ENCODE measurements around the gene IPO11. TPM values are rescaled to one million over a fixed set of nuclear protein-coding genes. Genes with fewer than 3 reads are reported as not detected.

Gene IPO11
- total RNA-seq, 1 experiment from 2014 or later: 66.5 TPM

DNA sequence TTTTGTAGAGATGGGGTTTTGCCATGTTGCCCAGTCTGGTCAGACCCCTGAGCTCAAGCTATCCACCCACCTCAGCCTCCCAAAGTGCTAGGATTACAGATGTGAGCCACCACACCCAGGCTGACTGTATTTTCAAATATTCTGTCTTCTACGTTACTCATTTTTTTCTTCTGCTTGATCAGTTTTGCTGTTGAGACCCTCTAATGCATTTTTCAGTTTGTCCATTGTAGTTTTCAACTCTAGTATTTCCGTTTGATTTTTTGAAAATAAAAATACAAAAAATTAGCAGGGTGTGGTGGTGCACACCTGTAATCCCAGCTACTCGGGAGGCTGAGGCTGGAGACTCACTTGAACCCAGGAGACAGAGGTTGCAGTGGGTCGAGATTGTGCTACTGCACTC, 155.6 kb downstream of the IPO11 start:
- H3K4me1 ChIP-seq (ENCODE audit: insufficient read depth, low read length, poor library complexity, severe bottlenecking): peaks cover 16% of the 10 kb centered on the region
- no TSS peak for BruUV-seq (replicated peaks)
- intact Hi-C loops (cut with micrococcal nuclease; ENCODE audit: unreplicated experiment): no loop called here
- H3K9me3 ChIP-seq (ENCODE audit: low read depth, low read length, poor library complexity, severe bottlenecking): no peaks in the 10 kb centered on the region
- H3K4me3 ChIP-seq (ENCODE audit: low read depth, low read length, poor library complexity, severe bottlenecking): no peak overlapping the region
- POLR2A ChIA-PET (ENCODE audit: low non-redundant PET): no interaction called here
- CTCF ChIA-PET: no interaction called here
- DNase-seq (ENCODE audit: low spot score): no peak
- no peaks in the 10 kb centered on the region for H3K27me3 ChIP-seq (replicated peaks; ENCODE audit: insufficient read depth, low read depth, low read length, poor library complexity)
- no peaks in the 10 kb centered on the region for H3K36me3 ChIP-seq (ENCODE audit: insufficient read depth, low read length, poor library complexity, severe bottlenecking)
- no peak for TF ChIP-seq EZH2 (IDR thresholded peaks at IDR 0.05; ENCODE audit: borderline replicate concordance, low read depth, low read length, poor library complexity, severe bottlenecking)
- TF ChIP-seq, protein P1, sequence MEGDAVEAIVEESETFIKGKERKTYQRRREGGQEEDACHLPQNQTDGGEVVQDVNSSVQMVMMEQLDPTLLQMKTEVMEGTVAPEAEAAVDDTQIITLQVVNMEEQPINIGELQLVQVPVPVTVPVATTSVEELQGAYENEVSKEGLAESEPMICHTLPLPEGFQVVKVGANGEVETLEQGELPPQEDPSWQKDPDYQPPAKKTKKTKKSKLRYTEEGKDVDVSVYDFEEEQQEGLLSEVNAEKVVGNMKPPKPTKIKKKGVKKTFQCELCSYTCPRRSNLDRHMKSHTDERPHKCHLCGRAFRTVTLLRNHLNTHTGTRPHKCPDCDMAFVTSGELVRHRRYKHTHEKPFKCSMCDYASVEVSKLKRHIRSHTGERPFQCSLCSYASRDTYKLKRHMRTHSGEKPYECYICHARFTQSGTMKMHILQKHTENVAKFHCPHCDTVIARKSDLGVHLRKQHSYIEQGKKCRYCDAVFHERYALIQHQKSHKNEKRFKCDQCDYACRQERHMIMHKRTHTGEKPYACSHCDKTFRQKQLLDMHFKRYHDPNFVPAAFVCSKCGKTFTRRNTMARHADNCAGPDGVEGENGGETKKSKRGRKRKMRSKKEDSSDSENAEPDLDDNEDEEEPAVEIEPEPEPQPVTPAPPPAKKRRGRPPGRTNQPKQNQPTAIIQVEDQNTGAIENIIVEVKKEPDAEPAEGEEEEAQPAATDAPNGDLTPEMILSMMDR (conservative IDR thresholded peaks at IDR 0.05; ENCODE audit: low read depth, low read length): no peak
- H3K27ac ChIP-seq (ENCODE audit: low read depth, low read length, poor library complexity, severe bottlenecking): no peak overlapping the region

DNA sequence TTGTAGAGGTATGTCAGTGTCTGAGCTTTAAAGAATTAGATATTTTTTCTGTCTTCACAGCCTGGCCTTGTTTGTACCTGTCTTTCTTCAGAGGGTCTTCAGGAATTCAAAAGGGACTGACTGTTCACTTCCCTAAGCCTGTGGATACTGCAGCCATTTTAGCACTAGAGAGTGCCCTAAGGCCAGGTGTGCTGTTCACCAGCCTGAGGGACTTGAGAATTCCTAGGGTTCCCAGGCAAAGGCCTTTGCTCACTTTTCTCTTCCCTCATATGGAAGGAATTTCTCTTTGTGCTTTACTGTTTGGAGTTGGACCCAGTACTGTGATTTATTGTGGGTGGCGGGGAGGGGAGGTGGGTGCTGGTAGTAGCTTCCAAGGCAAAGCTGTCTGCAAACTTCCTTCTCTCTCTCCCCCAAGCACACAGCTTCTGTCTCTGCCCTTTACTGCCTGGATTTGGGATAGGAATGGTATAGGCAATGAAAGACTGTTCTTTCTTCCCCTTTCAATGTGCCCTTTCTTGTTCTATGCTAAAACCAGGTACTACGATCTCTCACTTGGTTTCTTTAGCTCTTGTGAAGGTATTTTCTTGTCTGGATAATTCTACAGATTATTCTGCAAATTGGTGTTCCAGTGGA, 156.4 kb downstream of the IPO11 start:
- H3K4me1 ChIP-seq (ENCODE audit: insufficient read depth, low read length, poor library complexity, severe bottlenecking): peaks cover 23% of the 10 kb centered on the region
- no peak overlapping the region for H3K27ac ChIP-seq (ENCODE audit: low read depth, low read length, poor library complexity, severe bottlenecking)
- no peak for DNase-seq (ENCODE audit: low spot score)
- intact Hi-C loops (cut with micrococcal nuclease; ENCODE audit: unreplicated experiment): no loop called here
- CTCF ChIA-PET: no interaction called here
- TF ChIP-seq, protein P1 (conservative IDR thresholded peaks at IDR 0.05; ENCODE audit: low read depth, low read length): no peak
- TF ChIP-seq EZH2 (IDR thresholded peaks at IDR 0.05; ENCODE audit: borderline replicate concordance, low read depth, low read length, poor library complexity, severe bottlenecking): no peak
- H3K4me3 ChIP-seq (ENCODE audit: low read depth, low read length, poor library complexity, severe bottlenecking): no peak overlapping the region
- BruUV-seq (replicated peaks): no TSS peak
- H3K36me3 ChIP-seq (ENCODE audit: insufficient read depth, low read length, poor library complexity, severe bottlenecking): no peaks in the 10 kb centered on the region
- POLR2A ChIA-PET (ENCODE audit: low non-redundant PET): no interaction called here
- no peaks in the 10 kb centered on the region for H3K27me3 ChIP-seq (replicated peaks; ENCODE audit: insufficient read depth, low read depth, low read length, poor library complexity)
- H3K9me3 ChIP-seq (ENCODE audit: low read depth, low read length, poor library complexity, severe bottlenecking): no peaks in the 10 kb centered on the region

DNA sequence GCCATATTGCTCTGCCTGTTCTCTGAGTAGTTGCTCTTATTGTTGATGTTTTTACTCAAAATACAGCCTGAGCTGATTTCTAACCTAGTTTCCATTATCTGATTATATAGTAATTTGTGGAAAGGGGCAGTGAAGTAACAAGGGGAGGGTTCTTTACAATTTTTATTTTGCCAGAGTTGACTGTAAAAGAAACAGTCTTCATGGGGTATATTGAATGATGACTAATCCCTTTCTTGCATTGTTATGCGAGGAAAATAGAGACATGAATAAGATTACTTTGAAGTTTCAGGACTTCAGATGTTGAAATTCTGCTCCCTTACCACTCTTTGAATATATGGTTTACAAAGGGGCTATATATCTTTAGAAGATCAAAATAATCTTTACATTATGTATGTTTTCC, 156.9 kb downstream of the IPO11 start:
- ChIA-PET CTCF (no interaction called here), POLR2A (ENCODE audit: low non-redundant PET) (interaction anchor here (0.6 kb wide), 1 partner anchor 268 kb away, joined by 4 read pairs; no protein-coding TSS in a partner anchor)
- H3K27ac ChIP-seq (ENCODE audit: low read depth, low read length, poor library complexity, severe bottlenecking): no peak overlapping the region
- no peak for DNase-seq (ENCODE audit: low spot score)
- H3K27me3 ChIP-seq (replicated peaks; ENCODE audit: insufficient read depth, low read depth, low read length, poor library complexity): no peaks in the 10 kb centered on the region
- H3K4me1 ChIP-seq (ENCODE audit: insufficient read depth, low read length, poor library complexity, severe bottlenecking): peaks cover 27% of the 10 kb centered on the region
- H3K9me3 ChIP-seq (ENCODE audit: low read depth, low read length, poor library complexity, severe bottlenecking): no peaks in the 10 kb centered on the region
- BruUV-seq (replicated peaks): no TSS peak
- H3K36me3 ChIP-seq (ENCODE audit: insufficient read depth, low read length, poor library complexity, severe bottlenecking): no peaks in the 10 kb centered on the region
- no peak for TF ChIP-seq EZH2 (IDR thresholded peaks at IDR 0.05; ENCODE audit: borderline replicate concordance, low read depth, low read length, poor library complexity, severe bottlenecking)
- TF ChIP-seq, protein P1 (conservative IDR thresholded peaks at IDR 0.05; ENCODE audit: low read depth, low read length): no peak
- intact Hi-C loops (cut with micrococcal nuclease; ENCODE audit: unreplicated experiment): no loop called here
- H3K4me3 ChIP-seq (ENCODE audit: low read depth, low read length, poor library complexity, severe bottlenecking): no peak overlapping the region

Data from A673 (cell line).